Mesothelial cell of epicardium (in vitro differentiated cells): ENCODE measurements around the gene YAP1. TPM values are rescaled to one million over a fixed set of nuclear protein-coding genes. Genes with fewer than 3 reads are reported as not detected.

ENCODE experiments used
- DNase-seq, 2 experiments: peaks; one replicate each; pipeline ENCODE4 v3.0.0; 2021; ENCODE audit warnings: low spot score in 2 of 2; ENCODE audit not compliant: unreplicated experiment in 2 of 2
- H3K27ac Mint-ChIP-seq: 2 replicates; pipeline ENCODE4 v1.8.0; 2021; ENCODE audit warnings: mixed read lengths
- H3K27me3 Mint-ChIP-seq: 2 replicates; pipeline ENCODE4 v1.8.0; 2021; ENCODE audit warnings: low read depth, mixed read lengths
- H3K36me3 Mint-ChIP-seq: 2 replicates; pipeline ENCODE4 v1.8.0; 2021; ENCODE audit warnings: mixed read lengths
- H3K4me1 Mint-ChIP-seq: 2 replicates; pipeline ENCODE4 v1.8.0; 2021; ENCODE audit warnings: mixed read lengths
- H3K4me3 Mint-ChIP-seq: 2 replicates; pipeline ENCODE4 v1.8.0; 2021; ENCODE audit warnings: mild to moderate bottlenecking, moderate library complexity, mixed read lengths
- H3K9me3 Mint-ChIP-seq: 2 replicates; pipeline ENCODE4 v1.8.0; 2021; ENCODE audit warnings: mixed read lengths
- total RNA-seq: library from RNA; stranded (reverse); gene quantifications from 3 replicates; pipeline ENCODE4 v1.2.1, GENCODE V29; 2021
- TF ChIP-seq, protein P1 (sequence below): fragments of 200-600 bp; sonication (generic); IDR thresholded peaks from one replicate; pipeline ENCODE4 v1.5.0; 2021; ENCODE audit warnings: antibody characterized with exemption; ENCODE audit not compliant: unreplicated experiment

YAP1 gene
- total RNA-seq, 1 donor from 2014 or later: 194 TPM

DNA sequence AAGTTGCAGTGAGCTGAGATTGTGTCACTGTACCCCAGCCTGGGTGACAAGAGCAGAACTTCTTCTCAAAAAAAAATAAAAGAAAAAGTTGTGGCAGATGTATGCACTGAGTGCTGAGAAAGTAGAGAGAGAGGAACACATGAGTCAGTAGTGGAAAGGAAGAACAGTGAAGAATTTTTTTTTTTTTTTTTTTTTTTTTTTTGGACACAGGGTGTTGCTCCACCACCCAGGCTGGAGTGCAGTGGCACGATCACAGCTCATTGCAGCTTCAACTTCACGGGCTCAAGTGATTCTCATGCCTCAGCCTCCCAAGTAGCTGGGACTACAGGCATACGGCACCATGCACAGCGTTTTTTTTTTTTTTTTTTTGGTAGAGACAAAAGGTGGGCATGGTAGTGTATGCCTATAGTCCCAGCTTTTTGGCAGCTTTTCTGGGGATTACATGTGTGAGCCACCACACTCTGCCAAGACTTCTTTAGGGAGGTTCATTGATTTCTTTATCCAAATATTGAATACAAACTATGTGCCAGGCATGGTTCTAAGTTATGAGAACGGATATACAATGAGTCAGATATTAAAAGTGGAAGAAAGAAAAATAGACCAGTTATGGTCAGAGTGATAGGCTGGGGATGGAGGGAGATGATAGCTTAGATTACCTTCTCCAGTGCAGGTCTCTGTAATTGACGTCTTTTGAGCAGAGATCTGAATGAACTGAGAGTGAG, 62.0 kb downstream of the YAP1 start:
- no peaks in the 10 kb centered on the region for H3K9me3 Mint-ChIP-seq
- no peaks in the 10 kb centered on the region for H3K27me3 Mint-ChIP-seq
- DNase-seq: no peak
- peaks cover 22% of the 10 kb centered on the region for H3K4me1 Mint-ChIP-seq
- H3K4me3 Mint-ChIP-seq: no peak overlapping the region
- TF ChIP-seq, protein P1, sequence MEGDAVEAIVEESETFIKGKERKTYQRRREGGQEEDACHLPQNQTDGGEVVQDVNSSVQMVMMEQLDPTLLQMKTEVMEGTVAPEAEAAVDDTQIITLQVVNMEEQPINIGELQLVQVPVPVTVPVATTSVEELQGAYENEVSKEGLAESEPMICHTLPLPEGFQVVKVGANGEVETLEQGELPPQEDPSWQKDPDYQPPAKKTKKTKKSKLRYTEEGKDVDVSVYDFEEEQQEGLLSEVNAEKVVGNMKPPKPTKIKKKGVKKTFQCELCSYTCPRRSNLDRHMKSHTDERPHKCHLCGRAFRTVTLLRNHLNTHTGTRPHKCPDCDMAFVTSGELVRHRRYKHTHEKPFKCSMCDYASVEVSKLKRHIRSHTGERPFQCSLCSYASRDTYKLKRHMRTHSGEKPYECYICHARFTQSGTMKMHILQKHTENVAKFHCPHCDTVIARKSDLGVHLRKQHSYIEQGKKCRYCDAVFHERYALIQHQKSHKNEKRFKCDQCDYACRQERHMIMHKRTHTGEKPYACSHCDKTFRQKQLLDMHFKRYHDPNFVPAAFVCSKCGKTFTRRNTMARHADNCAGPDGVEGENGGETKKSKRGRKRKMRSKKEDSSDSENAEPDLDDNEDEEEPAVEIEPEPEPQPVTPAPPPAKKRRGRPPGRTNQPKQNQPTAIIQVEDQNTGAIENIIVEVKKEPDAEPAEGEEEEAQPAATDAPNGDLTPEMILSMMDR: no peak
- peak overlapping the region; percentile 95 for H3K27ac Mint-ChIP-seq
- H3K36me3 Mint-ChIP-seq: peaks cover 29% of the 10 kb centered on the region

DNA sequence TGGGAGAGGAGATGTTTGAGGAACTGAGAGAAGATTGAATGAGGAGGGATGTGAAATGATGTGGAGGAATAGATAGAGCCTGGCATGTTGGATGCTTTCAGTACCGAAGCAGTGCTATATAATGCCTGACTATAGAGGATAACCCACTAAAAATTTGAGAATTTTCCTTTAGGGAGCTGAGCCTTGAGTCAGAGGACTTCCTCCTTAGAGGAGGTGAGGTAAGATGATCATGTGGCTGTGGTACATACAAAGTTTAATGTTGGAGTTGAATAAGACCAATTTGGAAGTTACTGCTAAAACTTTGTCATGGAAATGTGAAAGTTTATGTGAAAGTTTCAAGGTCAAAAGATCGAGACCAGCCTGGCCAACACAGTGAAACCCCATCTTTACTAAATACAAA, 66.9 kb downstream of the YAP1 start:
- Mint-ChIP-seq H3K27me3 (no peaks in the 10 kb centered on the region), H3K27ac (peak overlapping the region; percentile 15), H3K4me1 (peaks cover 3% of the 10 kb centered on the region), H3K36me3 (peaks cover 47% of the 10 kb centered on the region), H3K4me3 (no peak overlapping the region), H3K9me3 (no peaks in the 10 kb centered on the region)
- TF ChIP-seq, protein P1: no peak
- no peak for DNase-seq

DNA sequence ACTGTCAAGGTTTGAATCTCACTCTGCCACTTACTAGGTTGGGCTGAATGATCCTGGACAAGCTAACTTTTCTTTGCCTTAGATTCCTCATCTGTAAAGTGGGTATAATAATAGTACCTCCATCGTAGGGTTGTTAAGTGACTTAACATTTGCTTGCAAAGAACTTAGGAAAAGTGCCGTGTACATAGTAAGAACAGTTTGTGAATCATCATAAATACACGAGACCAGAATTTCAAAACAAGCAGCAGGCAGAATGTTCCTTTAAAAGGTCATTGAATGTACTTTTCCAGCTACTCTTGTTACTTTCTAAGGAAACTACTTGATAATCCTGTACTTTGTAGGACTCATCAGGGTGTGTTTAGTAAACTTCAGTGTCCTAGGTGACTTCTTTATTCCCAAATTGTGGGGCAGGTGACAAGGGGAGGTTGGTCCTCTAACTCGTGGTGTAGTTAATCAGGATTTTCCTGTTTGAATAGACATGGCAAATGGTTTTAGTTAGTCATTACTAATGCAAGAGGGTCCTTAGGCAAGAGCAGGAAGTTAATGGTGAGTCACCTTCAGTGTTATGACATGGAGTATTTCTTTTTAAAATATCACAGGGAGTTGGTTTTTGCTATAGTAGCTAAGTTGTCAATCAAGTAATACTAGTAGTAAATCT, 67.9 kb downstream of the YAP1 start:
- H3K9me3 Mint-ChIP-seq: no peaks in the 10 kb centered on the region
- TF ChIP-seq, protein P1: no peak
- H3K36me3 Mint-ChIP-seq: peaks cover 52% of the 10 kb centered on the region
- peak overlapping the region; percentile 79 for H3K27ac Mint-ChIP-seq
- H3K4me3 Mint-ChIP-seq: no peak overlapping the region
- H3K27me3 Mint-ChIP-seq: no peaks in the 10 kb centered on the region
- H3K4me1 Mint-ChIP-seq: peaks cover 2% of the 10 kb centered on the region
- DNase-seq: no peak

DNA sequence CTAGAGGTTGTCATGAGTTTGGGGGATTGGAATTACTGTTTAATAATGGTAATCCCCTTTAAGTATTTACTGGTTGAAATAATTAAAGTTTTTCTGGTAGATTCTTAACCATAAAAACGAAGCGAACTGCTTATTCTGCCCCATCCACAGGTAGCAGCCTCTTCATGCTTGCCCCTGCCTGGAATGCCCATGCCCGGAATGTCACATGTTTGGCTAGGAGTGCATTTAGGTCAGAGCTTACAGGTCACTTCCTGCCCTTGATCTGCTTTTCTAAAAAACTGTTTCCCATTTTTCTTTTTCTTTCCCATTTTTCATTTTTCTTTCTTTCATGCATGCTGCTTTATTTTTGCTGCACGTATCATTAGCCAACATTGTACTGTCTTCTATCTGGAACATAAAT, 69.1 kb downstream of the YAP1 start:
- peak overlapping the region; percentile 59 for H3K27ac Mint-ChIP-seq
- H3K9me3 Mint-ChIP-seq: no peaks in the 10 kb centered on the region
- TF ChIP-seq, protein P1: no peak
- no peak for DNase-seq
- H3K36me3 Mint-ChIP-seq: peaks cover 52% of the 10 kb centered on the region
- H3K27me3 Mint-ChIP-seq: no peaks in the 10 kb centered on the region
- no peak overlapping the region for H3K4me3 Mint-ChIP-seq
- H3K4me1 Mint-ChIP-seq: peaks cover 5% of the 10 kb centered on the region

DNA sequence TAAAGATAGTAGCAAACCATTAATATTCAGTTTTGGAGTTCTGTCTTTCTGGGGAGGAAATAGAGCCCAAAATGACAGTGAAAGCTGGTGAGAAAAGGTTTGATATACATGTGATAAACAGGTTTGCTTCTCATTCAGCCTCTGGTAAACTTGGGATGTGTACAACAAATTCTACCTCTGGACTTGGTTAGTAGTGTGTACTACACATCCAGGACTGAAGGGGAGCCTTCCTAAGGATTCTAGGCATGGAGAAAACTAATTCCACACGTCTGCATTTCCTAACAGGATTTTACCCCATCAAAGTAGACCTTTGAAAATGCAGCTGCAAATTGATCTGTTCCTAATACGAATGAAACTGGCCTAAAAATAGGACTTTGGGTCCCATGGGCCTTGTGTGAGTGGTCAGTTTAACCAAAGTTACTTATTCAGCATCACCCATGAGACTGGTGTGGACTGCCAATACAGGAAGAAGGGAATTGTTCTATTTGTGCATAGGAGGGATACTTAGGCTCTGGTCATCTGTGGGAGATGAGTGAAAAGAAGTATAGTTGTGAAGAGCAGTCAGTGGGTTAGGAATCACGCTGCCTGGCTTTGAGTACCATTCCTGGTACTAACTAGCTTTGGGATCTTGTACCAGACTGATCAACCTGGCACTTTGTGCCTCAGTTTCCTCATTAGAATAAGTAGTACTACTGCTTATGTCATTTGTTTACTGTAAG, 74.2 kb downstream of the YAP1 start:
- no peaks in the 10 kb centered on the region for H3K27me3 Mint-ChIP-seq
- DNase-seq: no peak
- no peak overlapping the region for H3K4me3 Mint-ChIP-seq
- TF ChIP-seq, protein P1: no peak
- no peaks in the 10 kb centered on the region for H3K9me3 Mint-ChIP-seq
- H3K27ac Mint-ChIP-seq: peak overlapping the region; percentile 85
- peaks cover 39% of the 10 kb centered on the region for H3K4me1 Mint-ChIP-seq
- H3K36me3 Mint-ChIP-seq: peaks cover 19% of the 10 kb centered on the region
